Stimulated activated CD4-positive, alpha-beta T cell treated with anti-CD3 and anti-CD28 coated beads, Interleukin-4, amount 100 ng/mL, for 24 hours (primary cell): ENCODE data around the gene RIMS1.
"Not testable (repeated sequence)": the region's sequence is repeated elsewhere in the genome, so short reads cannot be mapped to it uniquely, and the experiment has no call there.

ENCODE experiments used
- DNase-seq: peaks from one replicate; pipeline ENCODE4 v3.0.0-alpha.2; 2020

The RIMS1 gene

GRCh38 chr6:71979911-71980310 is 93.6 kb downstream of the RIMS1 start:
- DNase-seq: no peak

GRCh38 chr6:71982389-71982788 is 96.0 kb downstream of the RIMS1 start:
- DNase-seq: no peak

GRCh38 chr6:71983131-71983530 is 96.8 kb downstream of the RIMS1 start:
- DNase-seq: no peak

- DNase-seq: no peak
These were observed 108.4 kb downstream of the RIMS1 start for GRCh38 chr6:71994705-71995271.

GRCh38 chr6:71997341-71997740 is 111.0 kb downstream of the RIMS1 start:
- DNase-seq: no peak

GRCh38 chr6:72002415-72002814 is 116.1 kb downstream of the RIMS1 start:
- DNase-seq: no peak

GRCh38 chr6:72006591-72006990 is 120.2 kb downstream of the RIMS1 start:
- DNase-seq: not testable (repeated sequence)

- no peak for DNase-seq
These were observed 136.5 kb downstream of the RIMS1 start for GRCh38 chr6:72022830-72023229.

- DNase-seq: no peak
These were observed 145.1 kb downstream of the RIMS1 start for GRCh38 chr6:72031471-72031870.

- DNase-seq: no peak
These were observed 145.7 kb downstream of the RIMS1 start for GRCh38 chr6:72032086-72032485.

- DNase-seq: no peak
These were observed 149.1 kb downstream of the RIMS1 start for GRCh38 chr6:72035486-72035885.

- no peak for DNase-seq
These were observed 149.6 kb downstream of the RIMS1 start for GRCh38 chr6:72035966-72036365.

- DNase-seq: no peak
These were observed 150.7 kb downstream of the RIMS1 start for GRCh38 chr6:72037006-72037405.

- no peak for DNase-seq
These were observed 153.8 kb downstream of the RIMS1 start for GRCh38 chr6:72040111-72040510.

- no peak for DNase-seq
These were observed 155.7 kb downstream of the RIMS1 start for GRCh38 chr6:72042088-72042487.

- DNase-seq: no peak
These were observed 161.7 kb downstream of the RIMS1 start for GRCh38 chr6:72048080-72048479.

- DNase-seq: no peak
These were observed 163.0 kb downstream of the RIMS1 start for GRCh38 chr6:72049376-72049775.

GRCh38 chr6:72061286-72061685 is 174.9 kb downstream of the RIMS1 start:
- DNase-seq: no peak

- no peak for DNase-seq
These were observed 178.1 kb downstream of the RIMS1 start for GRCh38 chr6:72064399-72064975.

- DNase-seq: no peak
These were observed 191.7 kb downstream of the RIMS1 start for GRCh38 chr6:72078096-72078495.

- no peak for DNase-seq
These were observed 194.1 kb downstream of the RIMS1 start for GRCh38 chr6:72080260-72080941.

- no peak for DNase-seq
These were observed 195.5 kb downstream of the RIMS1 start for GRCh38 chr6:72081871-72082270.

GRCh38 chr6:72083976-72084375 is 197.6 kb downstream of the RIMS1 start:
- no peak for DNase-seq

- DNase-seq: no peak
These were observed 198.7 kb downstream of the RIMS1 start for GRCh38 chr6:72084992-72085569.
